PC-3 (cell line): Measurements from ENCODE around the gene FKBP10.

Experiments used
- EZH2 ChIP-seq: fragments of 300-600 bp; sonication (generic); IDR thresholded peaks from one replicate; pipeline ENCODE4 v1.6.1; 2017; ENCODE audit warnings: antibody characterized with exemption, mild to moderate bottlenecking, low read length; ENCODE audit not compliant: unreplicated experiment
- TF ChIP-seq, protein P1 (sequence below): fragments of 300-600 bp; sonication (generic); conservative IDR thresholded peaks from 2 replicates; pipeline ENCODE4 v1.5.1; 2017; ENCODE audit warnings: antibody characterized with exemption, low read depth, mild to moderate bottlenecking, low read length

DNA sequence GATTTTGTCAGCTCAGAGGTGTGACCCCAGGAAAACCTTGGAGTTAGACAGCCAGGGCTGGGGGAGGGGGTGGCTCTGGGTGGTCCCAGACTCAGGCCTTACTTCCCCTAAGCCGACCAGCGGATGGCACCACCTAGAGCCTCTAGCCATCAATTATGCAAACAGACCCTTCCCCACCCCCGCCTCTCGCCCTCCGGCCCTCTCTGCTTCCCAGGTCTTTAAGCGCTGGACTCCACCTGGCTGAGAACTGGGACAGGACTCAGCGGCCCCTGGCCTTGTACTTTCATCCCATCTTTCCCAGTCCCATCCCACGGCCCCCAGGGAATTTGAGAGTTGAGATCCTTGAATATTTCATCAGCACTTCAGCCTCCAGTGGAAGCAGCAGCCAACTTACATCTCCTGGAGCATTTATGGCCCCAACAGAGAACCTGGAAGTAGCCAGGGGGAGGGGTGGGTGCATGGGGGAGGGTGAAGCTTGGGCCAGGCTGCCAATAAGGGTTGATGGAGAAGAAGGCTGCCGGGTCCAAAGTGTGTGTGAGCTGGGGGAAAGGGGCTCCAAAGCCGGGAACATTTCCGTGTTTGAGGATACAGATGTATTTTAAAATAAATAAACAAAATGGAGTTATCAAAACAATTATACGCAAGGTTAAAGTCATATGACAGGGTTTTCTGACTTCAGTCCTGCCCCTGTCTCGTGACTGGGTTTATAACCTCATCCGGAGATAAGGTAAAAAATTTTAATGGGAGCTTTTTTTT lies 18.8 kb upstream of the FKBP10 start:
- TF ChIP-seq, protein P1, sequence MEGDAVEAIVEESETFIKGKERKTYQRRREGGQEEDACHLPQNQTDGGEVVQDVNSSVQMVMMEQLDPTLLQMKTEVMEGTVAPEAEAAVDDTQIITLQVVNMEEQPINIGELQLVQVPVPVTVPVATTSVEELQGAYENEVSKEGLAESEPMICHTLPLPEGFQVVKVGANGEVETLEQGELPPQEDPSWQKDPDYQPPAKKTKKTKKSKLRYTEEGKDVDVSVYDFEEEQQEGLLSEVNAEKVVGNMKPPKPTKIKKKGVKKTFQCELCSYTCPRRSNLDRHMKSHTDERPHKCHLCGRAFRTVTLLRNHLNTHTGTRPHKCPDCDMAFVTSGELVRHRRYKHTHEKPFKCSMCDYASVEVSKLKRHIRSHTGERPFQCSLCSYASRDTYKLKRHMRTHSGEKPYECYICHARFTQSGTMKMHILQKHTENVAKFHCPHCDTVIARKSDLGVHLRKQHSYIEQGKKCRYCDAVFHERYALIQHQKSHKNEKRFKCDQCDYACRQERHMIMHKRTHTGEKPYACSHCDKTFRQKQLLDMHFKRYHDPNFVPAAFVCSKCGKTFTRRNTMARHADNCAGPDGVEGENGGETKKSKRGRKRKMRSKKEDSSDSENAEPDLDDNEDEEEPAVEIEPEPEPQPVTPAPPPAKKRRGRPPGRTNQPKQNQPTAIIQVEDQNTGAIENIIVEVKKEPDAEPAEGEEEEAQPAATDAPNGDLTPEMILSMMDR, result no peak
- no peak for TF ChIP-seq EZH2
